ENCODE data around the gene TSPAN18. TPM values are rescaled to one million over a fixed set of nuclear protein-coding genes. Genes with fewer than 3 reads are reported as not detected.

Gene TSPAN18
- total and polyA plus RNA-seq, 2 of the 4 experiments (the other 2 are of a cell fraction), result 0.36 to 1.1 TPM

GRCh38 chr11:44923115-44923514 is 196.4 kb downstream of the TSPAN18 start:
- H3K9ac ChIP-seq (ENCODE audit: low read depth, low read length), result no peak overlapping the region
- no TSS peak for BruUV-seq (replicated peaks)
- 100% methylated on average over 3 of the region's 7 CpGs; no CpG with 5 or more reads in 1 of the 2 experiments for WGBS, 2 experiments (ENCODE audit: extremely low coverage in 2 of 2, insufficient read length in 1 of 2)
- no peaks in the 10 kb centered on the region for H3K9me1 ChIP-seq (ENCODE audit: insufficient read depth, low read length)
- no peak overlapping the region for H2AK5ac ChIP-seq (ENCODE audit: low read depth, low read length)
- no peak overlapping the region for H3K56ac ChIP-seq (ENCODE audit: extremely low read depth, insufficient read depth, low read length)
- intact Hi-C loops (cut with micrococcal nuclease), result no loop called here
- H4K20me1 ChIP-seq (ENCODE audit: insufficient read depth, low read length), result no peaks in the 10 kb centered on the region
- POLR2A ChIA-PET (ENCODE audit: unreplicated experiment), result no interaction called here
- H4K91ac ChIP-seq (ENCODE audit: insufficient read depth, low read depth, low read length), result no peak overlapping the region
- H3K36me3 ChIP-seq (ENCODE audit: control insufficient read depth, insufficient read depth, low read length), result no peaks in the 10 kb centered on the region
- no peak overlapping the region for H3K27ac ChIP-seq (ENCODE audit: insufficient read depth, low read length)
- H3K4me3 ChIP-seq (ENCODE audit: insufficient read depth, low read depth, low read length), result no peak overlapping the region
- DNase-seq (no peak), ATAC-seq (ENCODE audit: low read depth) (no peak)
- H3K27me3 ChIP-seq (ENCODE audit: control insufficient read depth, insufficient read depth, low read length), result peaks cover 27% of the 10 kb centered on the region
- H3K23ac ChIP-seq (ENCODE audit: low read depth, low read length), result no peak overlapping the region
- no peak overlapping the region for H4K8ac ChIP-seq (ENCODE audit: low read depth in 2 of 2, low read length in 2 of 2)
- H2BK5ac ChIP-seq (ENCODE audit: low read depth, low read length, poor library complexity, severe bottlenecking), result no peak overlapping the region
- no peak overlapping the region for H2AFZ ChIP-seq (replicated peaks; ENCODE audit: low read length, poor library complexity)
- CTCF ChIA-PET, result interaction anchor here (1.1 kb wide), 1 partner anchor 180 kb away, joined by 3 read pairs; no protein-coding TSS in a partner anchor
- H3K4me2 ChIP-seq (ENCODE audit: low read depth, low read length), result no peak overlapping the region
- H3K4ac ChIP-seq (ENCODE audit: low read depth, low read length), result no peak overlapping the region
- no peaks in the 10 kb centered on the region for H3K79me1 ChIP-seq (ENCODE audit: low read depth in 1 of 2, low read length in 2 of 2)
- H4K5ac ChIP-seq (ENCODE audit: low read depth, low read length), result no peak overlapping the region
- H3K4me1 ChIP-seq (ENCODE audit: control insufficient read depth, insufficient read depth, low read length), result no peaks in the 10 kb centered on the region
- no peak overlapping the region for H2BK15ac ChIP-seq (ENCODE audit: low read depth, low read length)
- in situ Hi-C loops (cut with MboI; ENCODE audit: low sequenced_read_pairs), result loop anchor here (25.0 kb wide), 1 partner anchor 811 kb away; no protein-coding TSS in a partner anchor
- no peak overlapping the region for H2AK9ac ChIP-seq (replicated peaks; ENCODE audit: low read depth, low read length, poor library complexity)
- no peak overlapping the region for H2BK120ac ChIP-seq (ENCODE audit: low read depth, low read length)
- no peaks in the 10 kb centered on the region for H3K9me3 ChIP-seq (ENCODE audit: control insufficient read depth, insufficient read depth, low read length)
- H2BK20ac ChIP-seq (ENCODE audit: low read depth, low read length), result no peak overlapping the region
- no peak overlapping the region for H3K18ac ChIP-seq (ENCODE audit: low read depth, low read length)
- dilution Hi-C loops (cut with HindIII; ENCODE audit: low sequenced_read_pairs, unreplicated experiment), result no loop called here
- TF ChIP-seq POLR2A (IDR thresholded peaks at IDR 0.05; ENCODE audit: low read depth, low read length) (no peak), MAZ (IDR thresholded peaks at IDR 0.05; ENCODE audit: borderline replicate concordance, low read depth, low read length) (no peak), CEBPB (IDR thresholded peaks at IDR 0.05; ENCODE audit: low read depth, low read length) (no peak), SMC3 (IDR thresholded peaks at IDR 0.05; ENCODE audit: low read depth, low read length) (no peak), ELK1 (IDR thresholded peaks at IDR 0.05; ENCODE audit: borderline replicate concordance, low read depth, low read length) (no peak), CTCF (conservative IDR thresholded peaks at IDR 0.05; ENCODE audit: low read depth, low read length) (no peak), USF2 (IDR thresholded peaks at IDR 0.05; ENCODE audit: low read depth, low read length) (no peak)
- H3K14ac ChIP-seq (replicated peaks; ENCODE audit: low read depth, low read length), result no peak overlapping the region

All from IMR-90 (cell line).